BJ (cell line): Measurements from ENCODE around the gene PRRC2C. TPM values are rescaled to one million over a fixed set of nuclear protein-coding genes. Genes with fewer than 3 reads are reported as not detected.

Source experiments
- CTCF ChIA-PET: fragments of 350-600 bp; formaldehyde crosslinking; extraction: SDS; loops from one replicate; lab custom pipeline; 2021; ENCODE audit warnings: antibody characterized with exemption, inconsistent platforms; lab: Yijun Ruan, JAX
- POLR2A ChIA-PET: fragments of 300-600 bp; sonication (Branson Sonifier 250); formaldehyde crosslinking; extraction: SDS; loops from one replicate; lab custom pipeline; 2021; ENCODE audit warnings: antibody characterized with exemption; lab: Charles Lee
- DNase-seq: peaks from one replicate; pipeline ENCODE4 v3.0.0-alpha.2; 2011; ENCODE audit warnings: low read depth
- H3K27me3 ChIP-seq: 2 replicates; pipeline ENCODE4 v1.6.0; 2011; ENCODE audit warnings: low read length; ENCODE audit not compliant: control insufficient read depth, insufficient read depth
- H3K36me3 ChIP-seq: 2 replicates; pipeline ENCODE4 v1.5.1; 2011; ENCODE audit warnings: low read length; ENCODE audit not compliant: control insufficient read depth, insufficient read depth
- H3K4me3 ChIP-seq: 2 replicates; pipeline ENCODE4 v1.5.1; 2011; ENCODE audit warnings: low read depth, mild to moderate bottlenecking, control low read depth, low read length
- CTCF ChIP-seq: IDR thresholded peaks from 2 replicates; pipeline ENCODE4 v1.5.1; 2011; ENCODE audit warnings: low read depth, mild to moderate bottlenecking, control low read depth, inconsistent platforms, low read length, moderate library complexity; ENCODE audit not compliant: insufficient read depth
- polyA plus RNA-seq: library from polyadenylated mRNA; depleted of rRNA; stranded (reverse); fragments of >200 nt; gene quantifications from 2 replicates; pipeline ENCODE4 v1.2.3, GENCODE V29; 2011; rRNA removed
- small RNA-seq: library from RNA; depleted of rRNA; stranded (forward); fragments of <200 nt; gene quantifications from one replicate; pipeline ENCODE3, GENCODE V24; 2012; ENCODE audit warnings: low replicate concordance, low read depth; ENCODE audit not compliant: insufficient read length

PRRC2C gene
- polyA plus RNA-seq, 1 experiment, result 27.2 TPM

- Histone ChIP-seq H3K27me3 (no peaks in the 10 kb centered on the region; the same call in 1 of the 2 replicates), H3K4me3 (no peak overlapping the region), H3K36me3 (no peaks in the 10 kb centered on the region)
- POLR2A ChIA-PET, result no interaction called here
- no peak for DNase-seq
- CTCF ChIA-PET, result interaction anchor here (0.7 to 5.7 kb wide), 3 partner anchors 14 to 344 kb away, joined by 3 to 118 read pairs (median 3); no protein-coding TSS in a partner anchor
- TF ChIP-seq CTCF, result no peak
Observed at GRCh38 chr1:171641076-171641864, 155.9 kb downstream of the PRRC2C start.

DNA sequence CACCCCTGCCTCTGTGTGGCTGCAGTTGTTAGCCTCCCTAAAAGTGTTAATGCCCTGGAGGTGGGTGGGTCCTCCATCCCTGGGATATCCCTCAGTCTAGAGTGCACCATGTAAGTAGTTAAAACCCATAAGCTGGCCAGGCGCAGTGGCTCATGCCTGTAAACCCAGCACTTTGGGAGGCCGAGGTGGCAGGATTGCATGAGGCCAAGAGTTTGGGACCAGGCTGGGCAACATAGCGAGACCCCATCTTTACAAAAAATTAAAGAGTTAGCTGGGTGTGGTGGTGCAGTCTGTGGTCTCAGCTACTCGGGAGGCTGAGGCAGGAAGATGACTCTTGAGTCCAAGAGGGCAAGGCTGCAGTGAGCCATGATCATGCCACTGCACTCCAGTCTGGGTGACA lies 156.9 kb downstream of the PRRC2C start:
- no peak overlapping the region for H3K4me3 ChIP-seq
- ChIA-PET POLR2A (no interaction called here), CTCF (interaction anchor here (0.7 to 5.7 kb wide), 3 partner anchors 13 to 343 kb away, joined by 3 to 118 read pairs (median 3); no protein-coding TSS in a partner anchor)
- H3K27me3 ChIP-seq, result no peaks in the 10 kb centered on the region; the same call in 1 of the 2 replicates
- H3K36me3 ChIP-seq, result no peaks in the 10 kb centered on the region
- DNase-seq, result no peak
- no peak for TF ChIP-seq CTCF

Small RNA genes within 50 kb of the gene (small RNA-seq; reads per million reads assigned to genes)
- not detected for gene CYCSP53

Other genes with a start within 250 kb of the PRRC2C start
- 0.91 and 2.0 TPM in 2 replicates for gene FMO1, start 237.0 kb upstream of the PRRC2C start, polyA plus RNA-seq
- 4.2 and 7.5 TPM in 2 replicates for gene FMO4, start 171.3 kb upstream of the PRRC2C start, polyA plus RNA-seq
- not detected in 2 replicates for gene MYOCOS, start 136.7 kb downstream of the PRRC2C start, polyA plus RNA-seq
- gene MYOC, start 167.2 kb downstream of the PRRC2C start, polyA plus RNA-seq, result 0.05 TPM in 1 of 2 replicates, not detected in the other